ENCODE measurements around the gene PCARE. TPM values are rescaled to one million over a fixed set of nuclear protein-coding genes. Genes with fewer than 3 reads are reported as not detected.

The PCARE gene
- total RNA-seq, 1 donor from 2014 or later = not detected

GRCh38 chr2:29014331-29014730, 60.0 kb downstream of the PCARE start:
- Histone ChIP-seq H3K4me3 (ENCODE audit: low read depth, low read length) (no peak overlapping the region), H3K36me3 (ENCODE audit: control insufficient read depth, insufficient read depth, low read length) (no peaks in the 10 kb centered on the region), H3K27me3 (ENCODE audit: control insufficient read depth, insufficient read depth, low read length) (peaks cover 2% of the 10 kb centered on the region)
- DNase-seq (ENCODE audit: low read depth) = no peak
- no peak for TF ChIP-seq CTCF (IDR thresholded peaks at IDR 0.05; ENCODE audit: insufficient read depth, low read length, poor library complexity, severe bottlenecking)

GRCh38 chr2:29013057-29013780, 61.1 kb downstream of the PCARE start:
- no peak overlapping the region for H3K4me3 ChIP-seq (ENCODE audit: low read depth, low read length)
- no peak for TF ChIP-seq CTCF (IDR thresholded peaks at IDR 0.05; ENCODE audit: insufficient read depth, low read length, poor library complexity, severe bottlenecking)
- DNase-seq (ENCODE audit: low read depth) = no peak
- H3K27me3 ChIP-seq (ENCODE audit: control insufficient read depth, insufficient read depth, low read length) = peaks cover 2% of the 10 kb centered on the region
- no peaks in the 10 kb centered on the region for H3K36me3 ChIP-seq (ENCODE audit: control insufficient read depth, insufficient read depth, low read length)

- Histone ChIP-seq H3K27me3 (ENCODE audit: control insufficient read depth, insufficient read depth, low read length) (peaks cover 2% of the 10 kb centered on the region), H3K4me3 (ENCODE audit: low read depth, low read length) (no peak overlapping the region), H3K36me3 (ENCODE audit: control insufficient read depth, insufficient read depth, low read length) (no peaks in the 10 kb centered on the region)
- TF ChIP-seq CTCF (IDR thresholded peaks at IDR 0.05; ENCODE audit: insufficient read depth, low read length, poor library complexity, severe bottlenecking) = no peak
- DNase-seq (ENCODE audit: low read depth) = no peak
Measured at GRCh38 chr2:29012211-29012681, 62.1 kb downstream of the PCARE start.

Other genes with a start within 250 kb of the PCARE start
- 9.9 and 11.3 TPM in 2 replicates for gene TRMT61B, start 204.2 kb downstream of the PCARE start, total RNA-seq
- gene WDR43, start 179.9 kb downstream of the PCARE start, total RNA-seq = 66.0 and 70.3 TPM in 2 replicates
- gene TOGARAM2, start 93.2 kb downstream of the PCARE start, total RNA-seq = not detected in 2 replicates
- gene CLIP4, start 40.9 kb upstream of the PCARE start, total RNA-seq = 53.5 and 56.1 TPM in 2 replicates

Data from kidney epithelial cell (primary cell).